ENCODE results near the gene ATRN.

ATRN gene

DNA sequence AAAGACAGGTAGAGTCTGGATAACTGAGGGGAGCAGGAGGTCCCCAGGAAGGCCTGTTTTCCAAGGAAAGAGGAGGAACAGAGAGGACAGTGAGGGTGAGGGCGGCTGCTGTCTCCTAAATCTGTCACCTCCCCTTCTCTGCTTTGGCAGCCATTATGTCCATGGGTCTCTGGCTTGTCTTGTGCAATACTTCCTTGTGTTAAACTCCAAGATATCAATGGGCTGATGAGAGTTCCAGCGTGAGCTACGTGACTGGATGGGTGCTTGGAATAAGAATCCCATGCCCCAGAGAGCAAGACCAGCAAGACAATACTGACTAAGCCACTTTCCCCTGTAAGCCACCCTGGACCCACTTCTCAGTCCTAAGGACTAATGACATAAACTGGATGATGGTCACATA, 37.1 kb upstream of the ATRN start:
- no peak for TF ChIP-seq CTCF (IDR thresholded peaks at IDR 0.05; ENCODE audit: low read depth, low read length, missing control alignments)
- H3K4me3 ChIP-seq (ENCODE audit: low read depth, low read length), result no peak overlapping the region
- in situ Hi-C loops (cut with HindIII; ENCODE audit: low sequenced_read_pairs), result no loop called here
- no peak for DNase-seq (ENCODE audit: low read depth)

- no peak for DNase-seq (ENCODE audit: low read depth)
- no peak overlapping the region for H3K4me3 ChIP-seq (ENCODE audit: low read depth, low read length)
- in situ Hi-C loops (cut with HindIII; ENCODE audit: low sequenced_read_pairs), result no loop called here
- TF ChIP-seq CTCF (IDR thresholded peaks at IDR 0.05; ENCODE audit: low read depth, low read length, missing control alignments), result no peak
These were observed 36.6 kb upstream of the ATRN start for GRCh38 chr20:3434232-3434631.

GRCh38 chr20:3436864-3437574, 33.8 kb upstream of the ATRN start:
- in situ Hi-C loops (cut with HindIII; ENCODE audit: low sequenced_read_pairs), result no loop called here
- H3K4me3 ChIP-seq (ENCODE audit: low read depth, low read length), result no peak overlapping the region
- no peak for TF ChIP-seq CTCF (IDR thresholded peaks at IDR 0.05; ENCODE audit: low read depth, low read length, missing control alignments)
- DNase-seq (ENCODE audit: low read depth), result no peak

DNA sequence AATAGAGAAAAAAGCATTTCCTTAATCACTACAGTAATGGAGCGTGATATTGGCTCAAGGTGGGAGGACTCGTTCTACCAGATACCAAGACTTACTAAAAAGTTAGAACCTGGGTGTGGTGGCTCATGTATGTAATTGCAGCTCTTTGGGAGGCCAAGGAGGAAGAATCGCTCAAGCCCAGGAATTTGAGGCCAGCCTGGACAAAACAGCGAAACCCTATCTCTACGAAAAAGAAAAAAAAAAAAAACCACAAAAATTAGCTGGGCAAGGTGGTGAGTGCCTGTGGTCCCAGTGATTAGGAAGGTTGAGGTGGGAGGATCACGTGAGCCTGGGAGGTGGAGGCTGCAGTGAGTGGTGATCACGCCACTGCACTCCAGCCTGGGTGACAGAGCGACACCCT, 24.0 kb upstream of the ATRN start:
- no peak for DNase-seq (ENCODE audit: low read depth)
- H3K4me3 ChIP-seq (ENCODE audit: low read depth, low read length), result no peak overlapping the region
- in situ Hi-C loops (cut with HindIII; ENCODE audit: low sequenced_read_pairs), result no loop called here
- no peak for TF ChIP-seq CTCF (IDR thresholded peaks at IDR 0.05; ENCODE audit: low read depth, low read length, missing control alignments)

DNA sequence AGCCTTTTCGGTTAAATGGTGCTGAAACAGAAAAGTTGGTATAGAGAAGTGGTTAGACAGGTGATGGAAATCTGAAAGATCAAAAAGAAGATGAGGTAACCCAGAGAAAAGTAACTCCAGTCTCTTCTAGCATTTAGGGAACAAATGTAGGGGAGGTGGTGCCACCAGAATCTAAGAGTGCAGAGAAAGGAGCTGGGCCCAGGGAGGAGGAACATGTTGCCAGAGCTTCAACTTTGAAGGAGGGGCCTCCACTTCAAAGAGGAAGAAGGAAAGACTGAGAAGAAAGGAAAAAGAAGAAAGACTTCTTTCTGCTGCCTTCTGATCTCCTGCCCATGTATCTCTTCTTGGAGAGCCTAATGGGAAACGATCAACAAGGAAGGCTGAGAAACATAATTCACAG, 23.5 kb upstream of the ATRN start:
- in situ Hi-C loops (cut with HindIII; ENCODE audit: low sequenced_read_pairs), result no loop called here
- no peak overlapping the region for H3K4me3 ChIP-seq (ENCODE audit: low read depth, low read length)
- no peak for DNase-seq (ENCODE audit: low read depth)
- TF ChIP-seq CTCF (IDR thresholded peaks at IDR 0.05; ENCODE audit: low read depth, low read length, missing control alignments), result no peak

DNA sequence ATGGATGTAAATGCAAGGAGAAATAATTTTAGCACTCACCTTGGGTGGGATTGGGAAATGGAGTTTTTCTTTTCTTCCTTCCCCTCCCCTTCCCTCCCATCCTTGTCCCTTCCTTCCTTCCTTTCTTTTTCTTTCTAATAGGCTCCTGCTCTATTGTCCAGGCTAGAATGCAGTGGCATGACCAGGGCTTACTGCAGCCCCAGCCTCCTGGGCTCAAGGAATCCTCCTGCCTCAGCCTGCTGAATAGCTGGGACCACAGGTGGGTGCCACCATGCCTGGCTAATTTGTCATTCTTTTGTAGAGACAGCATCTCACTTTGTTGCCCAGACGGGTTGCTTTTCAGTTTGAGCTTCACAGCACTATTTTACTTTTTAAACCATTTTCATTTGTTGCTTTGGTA, 21.5 kb upstream of the ATRN start:
- no peak overlapping the region for H3K4me3 ChIP-seq (ENCODE audit: low read depth, low read length)
- no peak for TF ChIP-seq CTCF (IDR thresholded peaks at IDR 0.05; ENCODE audit: low read depth, low read length, missing control alignments)
- no peak for DNase-seq (ENCODE audit: low read depth)
- in situ Hi-C loops (cut with HindIII; ENCODE audit: low sequenced_read_pairs), result no loop called here
